ENCODE measurements around the gene MAP3K20.

MAP3K20 gene

DNA sequence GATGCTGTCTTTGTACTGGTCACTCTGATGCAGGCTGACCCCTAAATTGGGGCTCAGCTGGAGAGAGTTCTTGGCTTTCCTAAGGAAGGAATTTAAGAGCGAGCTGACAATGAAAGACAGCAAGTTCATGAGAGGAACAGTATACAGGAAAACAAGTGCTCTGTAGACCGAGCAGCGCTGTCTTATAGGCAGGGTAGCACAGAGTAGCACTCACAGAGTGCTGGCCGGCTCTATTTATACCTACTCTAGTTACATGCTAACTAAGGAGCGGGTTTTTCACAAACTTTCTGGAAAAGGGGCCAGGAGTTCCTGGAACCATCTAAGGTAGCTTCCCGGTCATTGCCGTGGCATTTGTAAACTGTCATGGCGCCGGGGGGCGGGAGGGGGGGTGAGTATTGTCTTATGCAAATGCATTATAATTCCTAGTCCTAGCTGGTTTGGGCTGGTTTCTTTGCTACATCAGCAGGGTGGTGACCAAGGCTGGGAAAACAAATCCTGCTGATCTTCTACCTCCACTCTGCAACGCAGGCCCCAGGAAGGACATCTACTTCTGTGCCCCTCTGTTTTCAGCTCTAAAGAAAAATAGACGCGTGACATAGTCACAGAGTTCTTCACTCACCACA lies 31.6 kb upstream of the MAP3K20 start:
- no peak for TF ChIP-seq ZNF274 (IDR thresholded peaks at IDR 0.05; ENCODE audit: low read depth, low read length)
- H3K4me3 ChIP-seq (ENCODE audit: low read length): no peak overlapping the region

DNA sequence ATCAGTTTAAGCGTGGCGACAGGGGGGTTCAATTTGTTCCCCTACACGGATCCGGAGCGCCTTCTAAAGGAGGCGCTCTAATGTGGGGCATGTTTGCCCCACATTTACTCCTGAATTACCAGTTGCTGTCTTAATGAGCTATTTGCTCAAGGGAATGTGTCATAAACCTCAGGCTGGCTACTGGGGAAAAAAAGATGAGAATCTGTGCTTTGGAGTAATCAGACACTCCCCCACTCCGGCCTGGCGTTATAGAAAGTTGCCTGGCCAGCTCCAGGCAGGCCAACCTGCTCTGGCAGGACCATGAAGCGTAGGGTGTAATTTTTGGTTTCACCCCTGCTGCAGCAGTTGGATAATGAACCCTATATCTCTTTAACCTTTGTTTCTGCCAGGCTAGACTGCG lies 31.0 kb upstream of the MAP3K20 start:
- TF ChIP-seq ZNF274 (IDR thresholded peaks at IDR 0.05; ENCODE audit: low read depth, low read length): no peak
- no peak overlapping the region for H3K4me3 ChIP-seq (ENCODE audit: low read length)

DNA sequence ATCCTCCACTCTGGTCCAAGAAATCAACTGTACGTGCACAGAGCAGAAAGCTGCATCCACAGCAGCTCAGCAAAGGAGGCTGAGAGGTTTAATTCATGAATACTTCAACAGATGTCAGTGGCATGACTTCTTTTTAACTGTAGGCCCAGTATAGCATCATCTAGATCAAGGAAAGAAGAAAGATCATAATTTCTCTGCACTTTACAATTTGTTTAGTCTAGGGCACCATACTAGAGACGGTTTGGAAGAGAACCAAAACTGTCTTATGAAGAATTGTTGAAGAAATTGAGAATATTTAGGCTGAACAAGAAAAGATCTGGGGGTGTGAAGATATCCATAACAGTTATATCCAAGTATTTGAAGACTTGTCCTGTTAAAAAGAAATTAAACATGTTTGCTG lies 30.5 kb upstream of the MAP3K20 start:
- H3K4me3 ChIP-seq (ENCODE audit: low read length): no peak overlapping the region
- TF ChIP-seq ZNF274 (IDR thresholded peaks at IDR 0.05; ENCODE audit: low read depth, low read length): no peak

DNA sequence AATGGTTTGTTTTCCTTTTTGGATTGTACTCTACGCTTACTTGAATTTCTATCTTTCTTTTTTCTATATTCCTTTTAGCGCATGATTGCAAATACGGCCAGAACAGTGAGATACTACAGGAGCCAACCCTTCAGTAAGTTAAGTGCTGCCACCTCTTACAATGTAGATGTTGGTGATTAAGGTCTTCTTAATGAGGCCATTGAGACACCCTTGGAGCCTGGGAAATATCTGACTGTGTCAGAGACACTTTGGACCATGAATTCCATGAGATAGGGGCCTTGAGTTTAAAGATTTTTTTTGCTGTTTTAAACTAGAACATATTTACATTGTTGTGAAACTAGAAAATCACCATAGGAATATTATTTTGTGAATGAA lies 27.1 kb upstream of the MAP3K20 start:
- no peak for TF ChIP-seq ZNF274 (IDR thresholded peaks at IDR 0.05; ENCODE audit: low read depth, low read length)
- H3K4me3 ChIP-seq (ENCODE audit: low read length): no peak overlapping the region

DNA sequence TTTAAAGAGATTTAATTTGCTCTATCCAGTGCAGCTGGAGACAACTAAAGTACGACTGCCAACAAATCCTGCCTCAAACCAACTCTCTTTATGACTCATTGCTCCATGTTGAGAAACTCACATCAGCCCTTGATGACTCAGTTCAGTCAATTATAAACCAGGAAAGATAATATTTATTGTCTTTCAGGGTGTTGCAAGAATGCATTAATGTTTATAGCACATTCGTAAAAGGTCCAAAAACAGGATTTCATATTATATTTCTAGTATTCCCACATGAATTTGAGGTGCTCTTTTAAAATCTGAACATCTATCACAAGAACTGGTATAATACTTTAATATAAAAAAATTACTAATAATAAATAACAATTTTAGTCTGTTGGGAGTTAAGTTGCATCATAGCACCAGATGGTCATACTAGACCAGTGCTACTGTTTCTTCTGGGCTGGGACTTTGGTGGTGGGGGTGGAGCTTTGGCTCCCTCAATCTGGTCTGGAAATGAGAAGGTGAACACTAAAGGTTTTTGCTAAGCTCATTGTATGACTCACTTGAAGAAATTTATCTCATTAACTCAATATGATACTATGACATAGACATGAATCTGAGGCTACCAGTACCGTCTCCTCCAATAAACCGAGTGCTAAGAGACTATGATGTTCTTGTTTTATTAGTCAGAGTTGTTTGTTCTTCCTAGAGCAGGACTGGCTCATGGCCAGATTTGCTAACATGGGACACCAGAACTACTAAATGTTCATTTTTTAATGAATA lies 26.6 kb upstream of the MAP3K20 start:
- no peak overlapping the region for H3K4me3 ChIP-seq (ENCODE audit: low read length)
- no peak for TF ChIP-seq ZNF274 (IDR thresholded peaks at IDR 0.05; ENCODE audit: low read depth, low read length)

DNA sequence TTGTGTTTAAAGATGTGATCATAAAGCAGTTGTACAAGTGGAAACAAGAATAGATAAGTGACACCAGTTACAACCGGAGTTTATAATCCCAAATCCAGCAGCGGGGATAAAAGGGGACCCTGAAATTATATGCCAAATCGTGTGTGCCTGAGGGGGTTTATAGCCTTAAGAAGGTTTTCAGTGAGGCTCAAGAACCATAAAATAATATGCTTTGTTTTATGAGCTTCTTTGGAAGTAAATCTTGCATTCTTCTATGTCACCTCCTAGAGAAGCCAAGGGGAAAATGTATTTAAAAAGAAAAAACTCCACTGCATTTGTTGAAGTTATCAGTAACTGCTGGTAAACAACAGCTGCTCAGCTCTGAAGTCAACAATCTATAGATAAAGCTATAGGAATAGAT lies 25.8 kb upstream of the MAP3K20 start:
- TF ChIP-seq ZNF274 (IDR thresholded peaks at IDR 0.05; ENCODE audit: low read depth, low read length): no peak
- no peak overlapping the region for H3K4me3 ChIP-seq (ENCODE audit: low read length)

DNA sequence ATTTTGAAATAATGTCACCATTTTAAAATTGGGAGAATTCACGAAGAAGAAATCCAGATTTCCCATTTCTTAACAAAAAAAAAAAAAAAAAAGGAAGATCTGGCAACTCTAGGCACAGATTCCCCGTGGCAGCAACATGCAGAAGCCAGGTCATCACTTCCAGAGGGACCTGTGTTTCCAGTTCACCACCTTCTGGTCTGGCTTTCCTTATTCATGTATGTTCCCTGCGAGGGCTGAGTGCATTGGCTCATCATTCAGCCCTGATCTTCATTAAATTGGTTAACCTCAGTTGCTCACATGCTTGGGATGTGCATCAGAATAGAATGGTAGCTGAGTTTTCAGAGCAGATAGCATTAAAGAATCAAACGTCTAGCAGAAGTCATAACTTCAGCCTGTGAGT lies 25.0 kb upstream of the MAP3K20 start:
- H3K4me3 ChIP-seq (ENCODE audit: low read length): no peak overlapping the region
- no peak for TF ChIP-seq ZNF274 (IDR thresholded peaks at IDR 0.05; ENCODE audit: low read depth, low read length)

DNA sequence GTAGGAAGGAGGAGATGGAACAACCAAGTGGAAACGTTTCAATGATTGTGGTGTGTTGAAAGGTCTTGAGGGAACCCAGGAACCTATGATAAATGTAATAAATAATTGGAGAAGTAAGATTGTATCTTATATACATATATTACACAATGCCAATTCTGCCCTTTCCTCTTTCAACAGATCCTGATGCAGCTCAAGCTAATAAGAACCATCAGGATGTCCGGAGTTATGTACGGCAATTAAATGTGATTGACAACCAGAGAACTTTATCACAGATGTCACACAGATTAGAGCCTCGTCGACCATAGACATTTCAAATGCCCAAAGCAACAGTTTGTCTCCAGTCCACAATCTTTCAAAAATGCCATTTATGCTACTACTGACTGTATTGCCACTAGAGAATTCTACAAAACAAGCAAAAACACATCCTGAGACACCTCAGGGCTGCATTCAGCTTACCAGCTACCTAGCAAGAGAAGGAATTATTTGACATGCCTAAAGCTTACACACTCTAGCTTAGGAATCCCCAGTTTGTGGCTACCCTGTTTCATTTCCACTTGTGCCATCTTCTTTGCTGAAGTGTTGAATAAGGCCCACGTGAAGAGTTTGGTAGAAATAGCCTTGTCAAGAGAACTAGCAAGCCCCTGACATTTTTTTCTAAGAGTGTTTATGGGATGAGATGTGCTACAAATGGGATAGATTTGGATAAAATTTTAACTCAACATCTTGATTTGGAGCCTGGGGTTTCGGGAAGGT lies 24.0 kb upstream of the MAP3K20 start:
- no peak overlapping the region for H3K4me3 ChIP-seq (ENCODE audit: low read length)
- no peak for TF ChIP-seq ZNF274 (IDR thresholded peaks at IDR 0.05; ENCODE audit: low read depth, low read length)

DNA sequence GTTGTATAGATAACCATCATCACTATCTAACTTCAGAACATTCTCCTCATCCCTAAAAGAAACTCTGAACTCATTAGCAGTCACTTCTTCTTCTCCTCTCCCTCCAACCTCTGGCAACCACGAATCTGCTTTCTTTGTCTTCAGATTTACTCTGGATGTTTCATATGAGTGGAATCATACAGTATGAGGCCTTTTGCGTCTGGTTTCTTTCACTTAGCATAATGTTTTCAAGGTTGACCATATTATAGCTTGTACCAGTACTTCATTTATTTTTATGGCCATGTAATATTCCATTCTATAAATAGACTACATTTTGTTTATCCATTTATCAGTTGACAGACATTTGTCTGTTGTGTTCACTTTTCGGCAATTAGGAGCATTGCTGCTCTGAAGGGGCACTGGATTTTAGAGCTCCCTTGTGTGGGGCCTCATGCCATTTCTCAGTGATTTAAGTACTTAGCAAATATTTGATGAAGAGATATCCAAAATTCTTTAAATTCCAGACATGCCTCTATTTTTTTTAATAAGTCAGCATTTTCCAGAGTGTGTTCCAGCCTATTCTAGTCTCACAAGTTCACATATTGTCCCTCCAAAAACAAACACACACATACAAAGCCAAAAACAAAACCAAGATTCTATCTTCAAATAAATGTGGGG lies 22.5 kb upstream of the MAP3K20 start:
- no peak for TF ChIP-seq ZNF274 (IDR thresholded peaks at IDR 0.05; ENCODE audit: low read depth, low read length)
- H3K4me3 ChIP-seq (ENCODE audit: low read length): no peak overlapping the region

DNA sequence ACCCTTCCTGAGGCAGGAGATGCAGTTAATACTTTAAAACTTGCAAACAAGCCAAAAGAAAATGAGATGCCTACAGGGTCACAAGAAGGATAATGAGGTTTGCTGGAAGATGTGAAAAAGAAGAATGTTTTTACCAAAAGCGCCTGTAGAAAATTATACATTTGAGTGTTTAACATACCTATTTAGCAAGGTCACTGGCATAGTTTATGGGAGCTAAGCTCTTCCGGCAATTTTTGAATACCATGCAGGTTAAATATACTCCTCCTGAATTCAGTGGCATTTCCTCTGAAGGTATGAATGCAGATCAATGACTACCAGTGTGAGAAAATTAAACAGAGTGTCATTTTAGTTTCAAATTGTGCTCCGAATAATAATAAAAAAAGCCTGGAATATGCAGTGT lies 21.2 kb upstream of the MAP3K20 start:
- no peak overlapping the region for H3K4me3 ChIP-seq (ENCODE audit: low read length)
- TF ChIP-seq ZNF274 (IDR thresholded peaks at IDR 0.05; ENCODE audit: low read depth, low read length): no peak

DNA sequence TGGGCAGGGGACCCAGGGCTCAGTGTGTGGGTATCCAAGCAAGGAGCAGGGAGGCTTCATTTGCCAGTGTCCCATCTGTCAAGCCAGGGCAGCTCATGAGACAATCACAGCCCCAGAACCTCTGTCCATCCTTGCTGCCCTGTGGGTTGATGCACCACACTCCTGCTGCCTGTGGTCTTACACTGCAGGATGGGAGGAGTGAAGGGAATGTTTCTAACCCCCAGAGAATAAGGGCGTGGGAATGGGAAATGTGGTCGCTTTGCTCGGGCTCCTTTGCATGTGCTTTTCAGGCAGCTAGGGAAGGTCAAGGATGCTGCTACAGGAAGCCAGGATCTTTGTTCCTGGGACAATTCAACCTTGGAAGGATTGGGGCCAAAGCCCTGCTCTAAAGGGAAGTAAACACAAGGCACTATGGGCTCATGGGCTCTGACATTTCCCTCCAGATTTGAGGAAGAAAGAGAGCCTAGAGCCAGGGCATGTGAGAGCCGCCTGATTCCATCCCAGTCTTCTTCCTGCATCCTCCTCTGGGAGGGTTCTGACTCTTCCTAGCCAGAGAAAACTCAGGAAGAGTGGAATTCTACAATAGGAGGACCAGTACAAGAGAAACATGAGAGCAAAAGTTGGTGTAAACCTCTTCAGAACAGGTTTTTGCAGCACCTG lies 18.8 kb upstream of the MAP3K20 start:
- H3K4me3 ChIP-seq (ENCODE audit: low read length): no peak overlapping the region
- TF ChIP-seq ZNF274 (IDR thresholded peaks at IDR 0.05; ENCODE audit: low read depth, low read length): no peak

DNA sequence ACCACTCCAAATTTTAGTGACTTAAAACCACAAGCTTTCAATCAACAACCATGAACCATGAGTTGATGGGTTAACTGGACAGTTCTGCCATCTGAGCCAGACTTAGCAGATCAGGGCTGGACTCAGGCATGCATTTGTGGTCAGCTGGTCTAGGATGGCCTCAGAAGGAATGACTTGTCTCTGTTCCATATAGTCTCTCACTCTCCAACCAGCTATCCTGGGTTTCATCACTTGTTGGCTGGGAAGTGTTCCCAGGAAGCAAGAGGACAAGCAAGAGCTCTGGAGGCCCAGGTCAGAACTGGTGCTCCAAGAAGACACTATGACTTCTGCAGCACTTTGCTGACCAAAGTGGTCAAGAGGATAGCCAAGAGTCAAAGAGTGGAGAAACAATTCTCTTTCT lies 17.5 kb upstream of the MAP3K20 start:
- H3K4me3 ChIP-seq (ENCODE audit: low read length): no peak overlapping the region
- no peak for TF ChIP-seq ZNF274 (IDR thresholded peaks at IDR 0.05; ENCODE audit: low read depth, low read length)

DNA sequence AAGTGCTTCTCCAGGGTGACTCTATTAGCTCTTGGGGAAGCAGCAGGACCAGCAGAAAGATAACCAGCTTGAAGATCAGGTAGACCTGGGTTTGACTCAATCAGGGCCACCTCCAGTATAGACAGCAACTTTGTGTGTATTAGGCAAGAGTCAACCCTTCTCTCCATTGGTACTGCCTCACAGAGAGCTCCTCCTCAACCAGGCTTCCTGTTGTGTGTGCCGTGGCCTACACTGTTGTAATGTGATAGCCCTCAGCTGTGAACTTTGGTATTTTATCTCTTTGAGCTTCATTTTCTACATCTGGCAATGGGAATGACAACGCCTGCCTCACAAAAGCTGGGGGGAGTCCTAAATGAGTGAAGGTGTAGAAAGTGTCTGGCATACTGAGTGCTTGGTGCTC lies 17.0 kb upstream of the MAP3K20 start:
- no peak overlapping the region for H3K4me3 ChIP-seq (ENCODE audit: low read length)
- no peak for TF ChIP-seq ZNF274 (IDR thresholded peaks at IDR 0.05; ENCODE audit: low read depth, low read length)

DNA sequence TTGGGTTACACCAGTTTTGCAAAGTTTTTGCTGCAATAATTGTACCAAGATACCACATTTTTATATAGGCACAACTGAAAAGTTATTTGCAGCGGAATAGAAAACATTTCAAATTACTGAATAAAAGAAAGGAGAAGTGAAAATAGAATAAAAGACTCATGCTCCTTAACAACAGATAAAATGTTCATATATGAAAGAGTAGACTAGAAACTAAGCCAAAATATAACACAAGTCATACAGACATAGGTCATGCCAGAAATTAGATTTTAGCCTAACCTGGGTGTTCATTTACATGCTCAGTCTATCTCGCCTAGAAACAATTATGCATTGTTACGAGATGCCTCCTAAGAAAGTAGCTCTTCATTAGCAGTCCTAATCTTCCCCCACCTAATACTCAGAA lies 16.4 kb upstream of the MAP3K20 start:
- no peak for TF ChIP-seq ZNF274 (IDR thresholded peaks at IDR 0.05; ENCODE audit: low read depth, low read length)
- no peak overlapping the region for H3K4me3 ChIP-seq (ENCODE audit: low read length)
